GM08714 (cell line): ENCODE measurements around the gene FLG.
"Not testable (repeated sequence)": the region's sequence is repeated elsewhere in the genome, so short reads cannot be mapped to it uniquely, and the experiment has no call there.

Experiments used
- H3K4me3 ChIP-seq: fragments of 200-500 bp; sonication (Bioruptor generic); 2 replicates; pipeline ENCODE4 v1.5.1; 2014; ENCODE audit warnings: mild to moderate bottlenecking, low read length, inconsistent platforms
- ZNF274 ChIP-seq: IDR thresholded peaks from 2 replicates; pipeline ENCODE4 v1.6.1; 2012; ENCODE audit warnings: mild to moderate bottlenecking, low read depth, low read length

Gene FLG

GRCh38 chr1:152325111-152325510 is at the start of gene FLG:
FLG (minus strand) TSS chr1:152325239; CDS start chr1:152315456, 9,783 bp downstream.
- no peak for TF ChIP-seq ZNF274
- no peak within 1 kb of the TSS for H3K4me3 ChIP-seq

GRCh38 chr1:152374451-152374850 is 49.4 kb upstream of the FLG start:
- no peak overlapping the region for H3K4me3 ChIP-seq
- no peak for TF ChIP-seq ZNF274

GRCh38 chr1:152372672-152373071 is 47.6 kb upstream of the FLG start:
- TF ChIP-seq ZNF274: no peak
- no peak overlapping the region for H3K4me3 ChIP-seq

- TF ChIP-seq ZNF274: no peak
- H3K4me3 ChIP-seq: no peak overlapping the region
Measured at GRCh38 chr1:152367436-152367835, 42.4 kb upstream of the FLG start.

GRCh38 chr1:152359906-152360305 is 34.9 kb upstream of the FLG start, which contains the start of gene FLG2:
FLG2 (minus strand) TSS chr1:152360006; CDS start chr1:152358884, 1,122 bp downstream.
- TF ChIP-seq ZNF274: no peak

GRCh38 chr1:152356736-152357135 is 31.7 kb upstream of the FLG start:
- no peak overlapping the region for H3K4me3 ChIP-seq
- no peak for TF ChIP-seq ZNF274

More at GRCh38 chr1:152359906-152360305, 34.9 kb upstream of the FLG start, which contains the start of gene FLG2:
- no peak within 1 kb of the TSS for H3K4me3 ChIP-seq

- H3K4me3 ChIP-seq: no peak overlapping the region
- TF ChIP-seq ZNF274: no peak
Measured at GRCh38 chr1:152349611-152350010, 24.6 kb upstream of the FLG start.

- H3K4me3 ChIP-seq: no peak overlapping the region
- no peak for TF ChIP-seq ZNF274
Measured at GRCh38 chr1:152348447-152348846, 23.4 kb upstream of the FLG start.

GRCh38 chr1:152347116-152347728 is 22.2 kb upstream of the FLG start:
- no peak for TF ChIP-seq ZNF274
- no peak overlapping the region for H3K4me3 ChIP-seq

GRCh38 chr1:152344438-152344837 is 19.4 kb upstream of the FLG start:
- no peak for TF ChIP-seq ZNF274
- no peak overlapping the region for H3K4me3 ChIP-seq

- H3K4me3 ChIP-seq: no peak overlapping the region
- no peak for TF ChIP-seq ZNF274
Measured at GRCh38 chr1:152343006-152343405, 18.0 kb upstream of the FLG start.

GRCh38 chr1:152335399-152335798 is 10.4 kb upstream of the FLG start:
- TF ChIP-seq ZNF274: no peak
- H3K4me3 ChIP-seq: no peak overlapping the region

- no peak overlapping the region for H3K4me3 ChIP-seq
- no peak for TF ChIP-seq ZNF274
Measured at GRCh38 chr1:152328801-152329391, 3.9 kb upstream of the FLG start.

- no peak overlapping the region for H3K4me3 ChIP-seq
- no peak for TF ChIP-seq ZNF274
Measured at GRCh38 chr1:152313970-152314369, 11.1 kb downstream of the FLG start.

GRCh38 chr1:152313319-152313801 is 11.7 kb downstream of the FLG start:
- no peak for TF ChIP-seq ZNF274
- H3K4me3 ChIP-seq: no peak overlapping the region

GRCh38 chr1:152312169-152312568 is 12.9 kb downstream of the FLG start:
- not testable (repeated sequence) for H3K4me3 ChIP-seq

- H3K4me3 ChIP-seq: no peak overlapping the region
- no peak for TF ChIP-seq ZNF274
Measured at GRCh38 chr1:152309955-152310354, 15.1 kb downstream of the FLG start.

GRCh38 chr1:152309320-152309901 is 15.6 kb downstream of the FLG start:
- not testable (repeated sequence) for H3K4me3 ChIP-seq

GRCh38 chr1:152308758-152309157 is 16.3 kb downstream of the FLG start:
- H3K4me3 ChIP-seq: not testable (repeated sequence)

- not testable (repeated sequence) for H3K4me3 ChIP-seq
Measured at GRCh38 chr1:152307970-152308369, 17.1 kb downstream of the FLG start.

- not testable (repeated sequence) for H3K4me3 ChIP-seq
Measured at GRCh38 chr1:152306123-152306522, 18.9 kb downstream of the FLG start.

GRCh38 chr1:152304773-152305172 is 20.3 kb downstream of the FLG start:
- H3K4me3 ChIP-seq: not testable (repeated sequence)
